AG04450 (cell line): Measurements from ENCODE around the gene LLCFC1. TPM values are rescaled to one million over a fixed set of nuclear protein-coding genes. Genes with fewer than 3 reads are reported as not detected.

Experiments used
- CTCF ChIA-PET: fragments of 300-600, 350-600 bp; formaldehyde crosslinking; extraction: SDS; loops from one replicate; lab custom pipeline; 2022; ENCODE audit warnings: antibody characterized with exemption, inconsistent platforms; lab: Charles Lee
- POLR2A ChIA-PET: fragments of 350-600 bp; formaldehyde crosslinking; extraction: SDS; loops from one replicate; lab custom pipeline; 2021; ENCODE audit warnings: antibody characterized with exemption, inconsistent platforms; lab: Yijun Ruan, JAX
- DNase-seq: peaks from one replicate; pipeline ENCODE4 v3.0.0-alpha.2; 2011; ENCODE audit warnings: low read depth, low spot score
- H3K27ac ChIP-seq: one replicate; pipeline ENCODE4 v1.5.1; 2012; ENCODE audit warnings: low read depth, low read length, control low read depth
- H3K27me3 ChIP-seq: one replicate; pipeline ENCODE4 v1.6.0; 2012; ENCODE audit warnings: low read length; ENCODE audit not compliant: control insufficient read depth, insufficient read depth
- H3K4me3 ChIP-seq: 2 replicates; pipeline ENCODE4 v1.5.1; 2011; ENCODE audit warnings: mild to moderate bottlenecking, low read depth, low read length, control low read depth
- H3K9me3 ChIP-seq: 2 replicates; pipeline ENCODE4 v1.5.1; 2012; ENCODE audit warnings: low read length; ENCODE audit not compliant: control insufficient read depth, insufficient read depth
- polyA plus RNA-seq: library from polyadenylated mRNA; depleted of rRNA; stranded (reverse); fragments of >200 nt; gene quantifications from 2 replicates; pipeline ENCODE4 v1.2.3, GENCODE V29; 2011
- TF ChIP-seq, protein P1 (sequence below): IDR thresholded peaks from 2 replicates; pipeline ENCODE4 v1.5.1; 2011; ENCODE audit warnings: low read depth, low read length, control low read depth, inconsistent platforms

The LLCFC1 gene
- polyA plus RNA-seq, 1 experiment, result not detected

GRCh38 chr7:142923391-142923790 lies 15.9 kb upstream of the LLCFC1 start:
- Histone ChIP-seq H3K4me3 (no peak overlapping the region), H3K27ac (no peak overlapping the region), H3K27me3 (no peaks in the 10 kb centered on the region), H3K9me3 (peaks cover 4% of the 10 kb centered on the region; the same call in 1 of the 2 replicates)
- POLR2A ChIA-PET, result no interaction called here
- TF ChIP-seq, protein P1, sequence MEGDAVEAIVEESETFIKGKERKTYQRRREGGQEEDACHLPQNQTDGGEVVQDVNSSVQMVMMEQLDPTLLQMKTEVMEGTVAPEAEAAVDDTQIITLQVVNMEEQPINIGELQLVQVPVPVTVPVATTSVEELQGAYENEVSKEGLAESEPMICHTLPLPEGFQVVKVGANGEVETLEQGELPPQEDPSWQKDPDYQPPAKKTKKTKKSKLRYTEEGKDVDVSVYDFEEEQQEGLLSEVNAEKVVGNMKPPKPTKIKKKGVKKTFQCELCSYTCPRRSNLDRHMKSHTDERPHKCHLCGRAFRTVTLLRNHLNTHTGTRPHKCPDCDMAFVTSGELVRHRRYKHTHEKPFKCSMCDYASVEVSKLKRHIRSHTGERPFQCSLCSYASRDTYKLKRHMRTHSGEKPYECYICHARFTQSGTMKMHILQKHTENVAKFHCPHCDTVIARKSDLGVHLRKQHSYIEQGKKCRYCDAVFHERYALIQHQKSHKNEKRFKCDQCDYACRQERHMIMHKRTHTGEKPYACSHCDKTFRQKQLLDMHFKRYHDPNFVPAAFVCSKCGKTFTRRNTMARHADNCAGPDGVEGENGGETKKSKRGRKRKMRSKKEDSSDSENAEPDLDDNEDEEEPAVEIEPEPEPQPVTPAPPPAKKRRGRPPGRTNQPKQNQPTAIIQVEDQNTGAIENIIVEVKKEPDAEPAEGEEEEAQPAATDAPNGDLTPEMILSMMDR, result no peak
- no peak for DNase-seq
- CTCF ChIA-PET, result no interaction called here

DNA sequence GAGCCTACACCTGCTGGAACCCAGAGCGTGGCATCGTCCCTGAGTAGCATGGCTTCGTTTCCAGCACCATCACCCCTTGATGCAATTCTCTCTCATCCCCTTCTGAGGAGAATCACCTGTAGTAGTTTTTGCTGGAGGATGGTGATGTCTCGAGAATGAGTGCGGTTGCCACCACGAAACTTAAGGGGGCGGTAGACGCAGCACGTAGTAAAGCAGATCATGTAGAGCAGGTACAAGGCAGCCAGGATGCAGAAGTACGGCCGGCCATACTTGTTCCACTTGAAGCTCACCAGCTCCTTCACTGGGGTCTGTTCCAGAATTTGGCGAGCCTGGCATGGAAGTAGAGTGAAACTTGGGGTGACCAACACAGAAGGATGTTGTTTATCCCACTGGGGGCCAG lies 13.9 kb upstream of the LLCFC1 start:
- Histone ChIP-seq H3K27ac (no peak overlapping the region), H3K27me3 (no peaks in the 10 kb centered on the region), H3K9me3 (peaks cover 22% of the 10 kb centered on the region), H3K4me3 (no peak overlapping the region)
- TF ChIP-seq, protein P1, result no peak
- CTCF ChIA-PET, result no interaction called here
- POLR2A ChIA-PET, result no interaction called here
- DNase-seq, result no peak

- H3K27ac ChIP-seq, result no peak overlapping the region
- no peak for DNase-seq
- no peak overlapping the region for H3K4me3 ChIP-seq
- POLR2A ChIA-PET, result no interaction called here
- TF ChIP-seq, protein P1, result no peak
- no peaks in the 10 kb centered on the region for H3K27me3 ChIP-seq
- H3K9me3 ChIP-seq, result peaks cover 26% of the 10 kb centered on the region
- CTCF ChIA-PET, result no interaction called here
Measured at GRCh38 chr7:142927085-142927745, 12.1 kb upstream of the LLCFC1 start.

DNA sequence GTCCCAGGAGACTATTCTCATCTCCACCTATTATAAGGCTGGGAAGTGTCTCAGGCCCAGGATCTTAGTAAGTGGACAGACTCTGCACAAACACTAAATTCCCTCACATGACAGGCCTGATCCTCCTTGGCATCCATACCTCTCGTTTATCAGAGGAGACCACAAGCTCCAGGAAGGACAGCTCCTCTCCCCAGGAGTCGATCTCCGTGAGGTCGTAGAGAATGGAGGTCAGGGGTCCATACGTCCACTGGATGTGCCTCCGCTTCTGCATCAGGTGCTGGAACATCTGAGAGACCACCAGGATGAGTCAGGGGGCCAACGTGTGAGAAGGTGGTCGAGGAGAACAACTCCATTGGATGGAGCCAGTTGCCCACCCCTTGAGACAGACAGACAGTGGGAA lies 11.3 kb upstream of the LLCFC1 start:
- no peak for DNase-seq
- H3K27ac ChIP-seq, result no peak overlapping the region
- no peak overlapping the region for H3K4me3 ChIP-seq
- peaks cover 32% of the 10 kb centered on the region for H3K9me3 ChIP-seq
- ChIA-PET POLR2A (no interaction called here), CTCF (interaction anchor here (1.2 kb wide), 1 partner anchor 288 kb away, joined by 4 read pairs; no protein-coding TSS in a partner anchor)
- TF ChIP-seq, protein P1, result no peak
- no peaks in the 10 kb centered on the region for H3K27me3 ChIP-seq

DNA sequence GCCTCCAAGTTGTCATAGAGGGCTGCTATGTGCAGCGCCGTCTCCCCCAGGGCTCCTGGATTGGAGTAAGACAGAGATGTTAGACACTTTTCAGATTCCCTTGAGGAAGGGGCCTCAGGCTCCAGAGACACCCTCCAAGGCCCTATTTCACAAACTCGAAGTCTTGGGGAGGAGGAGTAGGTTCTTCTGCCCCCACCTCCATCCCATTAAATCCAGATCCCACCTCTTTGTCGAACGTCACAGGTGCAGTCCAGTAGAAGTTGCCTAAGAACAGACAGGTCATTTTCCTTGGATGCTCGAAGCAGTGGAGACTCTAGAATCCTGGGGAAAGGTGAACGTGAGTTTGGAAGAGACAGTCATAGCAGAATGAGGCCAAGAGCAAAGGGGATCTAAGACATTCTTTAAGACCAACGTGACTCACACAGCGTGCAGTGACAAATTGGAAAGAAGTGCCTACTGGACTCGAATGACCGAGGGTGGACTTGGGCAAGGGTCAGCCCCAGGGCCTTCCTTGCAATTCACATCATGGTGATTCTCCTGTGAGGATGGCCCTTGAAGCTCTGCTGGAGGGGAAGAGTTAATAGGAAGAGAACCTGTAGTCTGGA lies 9.1 kb upstream of the LLCFC1 start:
- TF ChIP-seq, protein P1, result no peak
- no peaks in the 10 kb centered on the region for H3K27me3 ChIP-seq
- CTCF ChIA-PET, result no interaction called here
- POLR2A ChIA-PET, result no interaction called here
- no peak overlapping the region for H3K4me3 ChIP-seq
- no peak overlapping the region for H3K27ac ChIP-seq
- peaks cover 37% of the 10 kb centered on the region for H3K9me3 ChIP-seq
- no peak for DNase-seq
